B cell (primary cell): ENCODE measurements around the gene TRPM7. TPM values are rescaled to one million over a fixed set of nuclear protein-coding genes. Genes with fewer than 3 reads are reported as not detected.

ENCODE experiments used
- ATAC-seq: fragments of 200-7000 bp; cut with Tn5 transposase; one replicate; pipeline ENCODE4 v1.10.0; 2021; ENCODE audit warnings: low read depth, mild to moderate bottlenecking, moderate number of reproducible peaks, moderate library complexity
- CTCF ChIA-PET: fragments of 350-600 bp; sonication (Branson Sonifier 250); formaldehyde crosslinking; loops from one replicate; lab custom pipeline; 2021; ENCODE audit warnings: antibody characterized with exemption, inconsistent platforms; lab: Charles Lee
- POLR2A ChIA-PET: fragments of 350-600 bp; sonication (Branson Sonifier 250); formaldehyde crosslinking; loops from one replicate; lab custom pipeline; 2021; ENCODE audit warnings: antibody characterized with exemption; lab: Charles Lee
- DNase-seq: peaks from one replicate; pipeline ENCODE4 v3.0.0; 2013
- H2AFZ ChIP-seq: 2 replicates; pipeline ENCODE4 v1.6.1; 2012; ENCODE audit warnings: mild to moderate bottlenecking, low read depth, low read length; ENCODE audit not compliant: insufficient read depth, poor library complexity, severe bottlenecking
- H3K27ac ChIP-seq, 2 donors: 1 replicate in 1 of 2; 2 replicates in 1 of 2; pipeline ENCODE4 v1.5.1; 2012 to 2013; ENCODE audit warnings: low read length in 2 of 2, mild to moderate bottlenecking in 2 of 2, moderate library complexity in 1 of 2
- H3K27me3 ChIP-seq, 4 experiments: fragments of 200-600 bp in 1 of 4; sonication (generic) in 1 of 4; replicated peaks in 1 of 4; 1 replicate in 2 of 4; 2 replicates in 2 of 4; pipeline versions ENCODE4 v1.6.1 to v1.7.0; 2013 to 2016; ENCODE audit warnings: low read length in 3 of 4, mild to moderate bottlenecking in 2 of 4, mixed read lengths in 1 of 4, moderate library complexity in 1 of 4; ENCODE audit not compliant: insufficient read depth in 4 of 4, control insufficient read depth in 3 of 4; ENCODE audit errors: control extremely low read depth in 1 of 4
- H3K36me3 ChIP-seq, 2 experiments: replicated peaks in 1 of 2; 1 replicate in 1 of 2; 2 replicates in 1 of 2; pipeline versions ENCODE4 v1.6.1 to v1.7.1; 2013; ENCODE audit warnings: low read length in 1 of 2; ENCODE audit not compliant: insufficient read depth in 2 of 2, control insufficient read depth in 1 of 2; ENCODE audit errors: control extremely low read depth in 1 of 2, extremely low read depth in 1 of 2
- H3K4me1 ChIP-seq, 2 donors: fragments of 200-600 bp in 1 of 2; sonication (generic) in 1 of 2; 1 replicate in 1 of 2; 2 replicates in 1 of 2; pipeline versions ENCODE4 v1.5.1 to v1.6.1; 2013 to 2017; ENCODE audit warnings: low read length in 2 of 2; ENCODE audit not compliant: control insufficient read depth in 2 of 2, insufficient read depth in 2 of 2
- H3K4me2 ChIP-seq: replicated peaks from 2 replicates; pipeline ENCODE3; 2012; ENCODE audit warnings: mild to moderate bottlenecking, low read depth, low read length; ENCODE audit not compliant: poor library complexity, severe bottlenecking
- H3K4me3 ChIP-seq, 5 experiments: fragments of 200-600 bp in 1 of 5; sonication (generic) in 1 of 5; 1 replicate in 3 of 5; 2 replicates in 2 of 5; pipeline versions ENCODE4 v1.5.1 to v1.7.0; 2011 to 2016; ENCODE audit warnings: low read length in 4 of 5, mild to moderate bottlenecking in 4 of 5, low read depth in 2 of 5, control low read depth in 1 of 5, moderate library complexity in 1 of 5; ENCODE audit not compliant: insufficient read depth in 1 of 5; ENCODE audit errors: control extremely low read depth in 1 of 5, extremely low read depth in 1 of 5
- H3K79me2 ChIP-seq: fragments of 200-600 bp; sonication (generic); one replicate; pipeline ENCODE4 v1.6.0; 2016; ENCODE audit warnings: low read length; ENCODE audit not compliant: control insufficient read depth, insufficient read depth
- H3K9ac ChIP-seq: fragments of 200-600 bp; sonication (generic); 2 replicates; pipeline ENCODE4 v1.6.1; 2017; ENCODE audit warnings: mild to moderate bottlenecking, low read length, moderate library complexity
- H3K9me3 ChIP-seq, 3 donors: one replicate each; pipeline versions ENCODE4 v1.6.1 to v1.7.1; 2013; ENCODE audit warnings: low read length in 2 of 3; ENCODE audit not compliant: control insufficient read depth in 2 of 3, insufficient read depth in 1 of 3; ENCODE audit errors: control extremely low read depth in 1 of 3
- H4K20me1 ChIP-seq: 2 replicates; pipeline ENCODE4 v1.6.0; 2012; ENCODE audit warnings: mild to moderate bottlenecking, low read length; ENCODE audit not compliant: insufficient read depth, control insufficient read depth, poor library complexity, severe bottlenecking
- H3K27ac Mint-ChIP-seq: one replicate; pipeline ENCODE4 v1.8.0; 2021; ENCODE audit warnings: mixed read lengths
- H3K27me3 Mint-ChIP-seq: one replicate; pipeline ENCODE4 v1.8.0; 2021; ENCODE audit warnings: mixed read lengths
- H3K4me1 Mint-ChIP-seq: one replicate; pipeline ENCODE4 v1.8.0; 2021; ENCODE audit warnings: mixed read lengths
- H3K4me3 Mint-ChIP-seq: one replicate; pipeline ENCODE4 v1.8.0; 2021; ENCODE audit warnings: mixed read lengths
- H3K9me3 Mint-ChIP-seq: one replicate; pipeline ENCODE4 v1.8.0; 2022; ENCODE audit warnings: mixed read lengths; ENCODE audit not compliant: insufficient read depth
- EZH2 ChIP-seq: IDR thresholded peaks from 2 replicates; pipeline ENCODE4 v1.6.1; 2012; ENCODE audit warnings: borderline replicate concordance, low read depth, mild to moderate bottlenecking, moderate library complexity, low read length; ENCODE audit not compliant: insufficient read depth, poor library complexity, severe bottlenecking
- WGBS: methylation state at CpG from one replicate; pipeline ENCODE4 v1.1.5; 2013; ENCODE audit warnings: missing lambda C conversion rate; ENCODE audit not compliant: insufficient coverage; 5-methylcytosine and 5-hydroxymethylcytosine counted together
- intact Hi-C: fragments of 100-400 bp; cut with micrococcal nuclease; formaldehyde crosslinking; loops from one replicate; pipeline ENCODE4 v1.10.0; 2022
- polyA plus RNA-seq: library from polyadenylated mRNA; depleted of rRNA; stranded (reverse); fragments of >200 nt; gene quantifications from 2 replicates; pipeline ENCODE4 v1.2.3, GENCODE V29; 2012
- total RNA-seq, 2 donors: library from RNA; stranded (reverse); fragments of 120-200 nt in 1 of 2; gene quantifications; 1 replicate in 1 of 2; 2 replicates in 1 of 2; pipeline versions ENCODE4 v1.2.3 to v1.2.4, GENCODE V29; 2013 to 2022
- TF ChIP-seq, protein P1 (sequence below): fragments of 200-600 bp; IDR thresholded peaks from one replicate; pipeline ENCODE4 v1.8.0; 2022; ENCODE audit warnings: antibody characterized with exemption, mild to moderate bottlenecking

The TRPM7 gene
- total and polyA plus RNA-seq, 2 donors (not counting 1 experiment from before 2014, with no cell fraction given), result 12.5 to 77.2 TPM

GRCh38 chr15:50633653-50634052, 52.9 kb downstream of the TRPM7 start:
- ChIA-PET CTCF (no interaction called here), POLR2A (no interaction called here)
- H3K9me3 Mint-ChIP-seq, result no peaks in the 10 kb centered on the region
- H3K79me2 ChIP-seq, result peaks cover 8% of the 10 kb centered on the region
- intact Hi-C loops, result loop anchor here (10.0 kb wide), 1 partner anchor 59 kb away; no protein-coding TSS in a partner anchor
- no peak overlapping the region for H3K4me3 Mint-ChIP-seq
- peaks cover 13 to 67% of the 10 kb centered on the region in 2 experiments for H3K36me3 ChIP-seq
- no peaks in the 10 kb centered on the region for H4K20me1 ChIP-seq
- H3K9ac ChIP-seq, result no peak overlapping the region
- no peaks in the 10 kb centered on the region for H3K27me3 ChIP-seq
- no peak overlapping the region for H3K4me3 ChIP-seq
- no peak for ATAC-seq
- no CpG with 5 or more reads among the region's 3 CpGs for WGBS
- H3K9me3 ChIP-seq, result no peaks in the 10 kb centered on the region
- no peak overlapping the region for H3K27ac ChIP-seq
- H3K27ac Mint-ChIP-seq, result no peak overlapping the region
- no peaks in the 10 kb centered on the region for H3K27me3 Mint-ChIP-seq
- no peaks in the 10 kb centered on the region for H3K4me1 Mint-ChIP-seq
- no peak overlapping the region for H3K4me2 ChIP-seq
- TF ChIP-seq, protein P1, sequence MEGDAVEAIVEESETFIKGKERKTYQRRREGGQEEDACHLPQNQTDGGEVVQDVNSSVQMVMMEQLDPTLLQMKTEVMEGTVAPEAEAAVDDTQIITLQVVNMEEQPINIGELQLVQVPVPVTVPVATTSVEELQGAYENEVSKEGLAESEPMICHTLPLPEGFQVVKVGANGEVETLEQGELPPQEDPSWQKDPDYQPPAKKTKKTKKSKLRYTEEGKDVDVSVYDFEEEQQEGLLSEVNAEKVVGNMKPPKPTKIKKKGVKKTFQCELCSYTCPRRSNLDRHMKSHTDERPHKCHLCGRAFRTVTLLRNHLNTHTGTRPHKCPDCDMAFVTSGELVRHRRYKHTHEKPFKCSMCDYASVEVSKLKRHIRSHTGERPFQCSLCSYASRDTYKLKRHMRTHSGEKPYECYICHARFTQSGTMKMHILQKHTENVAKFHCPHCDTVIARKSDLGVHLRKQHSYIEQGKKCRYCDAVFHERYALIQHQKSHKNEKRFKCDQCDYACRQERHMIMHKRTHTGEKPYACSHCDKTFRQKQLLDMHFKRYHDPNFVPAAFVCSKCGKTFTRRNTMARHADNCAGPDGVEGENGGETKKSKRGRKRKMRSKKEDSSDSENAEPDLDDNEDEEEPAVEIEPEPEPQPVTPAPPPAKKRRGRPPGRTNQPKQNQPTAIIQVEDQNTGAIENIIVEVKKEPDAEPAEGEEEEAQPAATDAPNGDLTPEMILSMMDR, result no peak
- TF ChIP-seq EZH2, result no peak
- no peak for DNase-seq
- H2AFZ ChIP-seq, result no peak overlapping the region
- H3K4me1 ChIP-seq, result no peaks in the 10 kb centered on the region

- H3K27me3 Mint-ChIP-seq, result no peaks in the 10 kb centered on the region
- ATAC-seq (no peak), DNase-seq (no peak)
- Histone ChIP-seq H3K79me2 (peaks cover 5% of the 10 kb centered on the region), H3K27me3 (no peaks in the 10 kb centered on the region), H2AFZ (no peak overlapping the region), H3K36me3 (peaks cover 13 to 54% of the 10 kb centered on the region in 2 experiments), H3K4me2 (no peak overlapping the region), H3K4me1 (no peaks in the 10 kb centered on the region), H4K20me1 (no peaks in the 10 kb centered on the region), H3K9ac (no peak overlapping the region), H3K27ac (no peak overlapping the region), H3K9me3 (no peaks in the 10 kb centered on the region), H3K4me3 (no peak overlapping the region)
- TF ChIP-seq EZH2, result no peak
- TF ChIP-seq, protein P1, result no peak
- intact Hi-C loops, result no loop called here
- CTCF ChIA-PET, result no interaction called here
- POLR2A ChIA-PET, result no interaction called here
- no peak overlapping the region for H3K27ac Mint-ChIP-seq
- H3K4me3 Mint-ChIP-seq, result no peak overlapping the region
- H3K4me1 Mint-ChIP-seq, result no peaks in the 10 kb centered on the region
- no peaks in the 10 kb centered on the region for H3K9me3 Mint-ChIP-seq
- WGBS, result 98% methylated on average over 4 of the region's 5 CpGs
Observed at GRCh38 chr15:50628421-50628820, 58.2 kb downstream of the TRPM7 start.
